ENCODE data around the gene OR10K1.

GRCh38 chr1:158485455-158485854 lies 23.8 kb downstream of the OR10K1 start:
- TF ChIP-seq FIP1L1 (IDR thresholded peaks at IDR 0.05; ENCODE audit: low read depth, low read length, poor library complexity, severe bottlenecking) (no peak), SOX6 (IDR thresholded peaks at IDR 0.05) (no peak), THAP12 (CRISPR knock-in tag; IDR thresholded peaks at IDR 0.05) (no peak), MEF2A (IDR thresholded peaks at IDR 0.05; ENCODE audit: control insufficient read depth, low read depth, low read length) (no peak), SP1 (CRISPR knock-in tag; IDR thresholded peaks at IDR 0.05) (no peak), CTCF (IDR thresholded peaks at IDR 0.05 in 2 of 3, conservative IDR thresholded peaks at IDR 0.05 in 1 of 3; ENCODE audit: insufficient read depth in 2 of 3, low read depth in 1 of 3, low read length in 3 of 3) (no peak), CBX3 (IDR thresholded peaks at IDR 0.05; ENCODE audit: borderline replicate concordance in 1 of 2, low read length in 2 of 2) (no peak), ATF3 (IDR thresholded peaks at IDR 0.05) (no peak), ATF3 (CRISPR knock-in tag; conservative IDR thresholded peaks at IDR 0.05) (no peak), RAD21 (CRISPR knock-in tag; conservative IDR thresholded peaks at IDR 0.05 in 1 of 2, IDR thresholded peaks at IDR 0.05 in 1 of 2) (no peak), USF1 (CRISPR knock-in tag; IDR thresholded peaks at IDR 0.05) (no peak), EZH2 (IDR thresholded peaks at IDR 0.05; ENCODE audit: borderline replicate concordance, low read depth, low read length) (no peak)

All from K562 (cell line).